ENCODE results near the gene FSD2.
"Not testable (repeated sequence)": the region's sequence is repeated elsewhere in the genome, so short reads cannot be mapped to it uniquely, and the experiment has no call there.

The FSD2 gene

DNA sequence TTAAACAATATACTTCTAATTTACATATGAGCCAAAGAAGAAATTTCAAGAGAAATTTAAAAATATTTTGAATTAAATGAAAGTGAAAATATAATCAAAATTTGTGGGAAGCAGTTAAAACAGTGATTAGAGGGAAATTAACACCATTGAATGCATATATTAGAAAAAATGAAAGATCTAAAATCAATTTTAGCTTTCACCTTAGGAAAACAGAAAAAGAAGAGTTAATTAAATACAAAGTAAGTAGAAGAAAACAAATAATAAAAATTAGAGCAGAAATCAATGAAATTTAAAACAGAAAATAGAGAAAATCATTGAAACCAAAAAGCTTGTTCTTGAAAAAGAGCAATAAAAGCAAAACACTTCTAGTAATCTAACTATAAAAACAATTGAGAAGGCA lies 57.6 kb downstream of the FSD2 start:
- in situ Hi-C loops (cut with HindIII; ENCODE audit: low sequenced_read_pairs): no loop called here

DNA sequence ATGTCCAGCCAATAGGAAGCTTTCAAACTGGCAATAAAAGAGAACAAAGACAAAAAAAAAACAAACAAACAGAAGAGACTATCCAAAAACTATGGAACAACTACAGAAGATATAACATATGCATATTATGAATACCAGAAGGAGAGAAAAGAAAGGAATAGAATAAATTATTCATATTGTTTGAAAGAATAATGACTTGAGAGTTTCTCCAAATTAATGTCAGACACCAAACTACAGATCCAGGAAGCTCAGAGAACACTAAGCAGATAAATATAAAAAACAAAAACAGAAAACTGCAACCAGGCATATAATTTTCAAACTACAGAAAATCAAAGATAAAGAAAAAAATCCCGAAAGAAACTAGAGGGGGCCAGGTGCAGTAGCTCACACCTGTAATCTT lies 62.1 kb downstream of the FSD2 start:
- in situ Hi-C loops (cut with HindIII; ENCODE audit: low sequenced_read_pairs): no loop called here

DNA sequence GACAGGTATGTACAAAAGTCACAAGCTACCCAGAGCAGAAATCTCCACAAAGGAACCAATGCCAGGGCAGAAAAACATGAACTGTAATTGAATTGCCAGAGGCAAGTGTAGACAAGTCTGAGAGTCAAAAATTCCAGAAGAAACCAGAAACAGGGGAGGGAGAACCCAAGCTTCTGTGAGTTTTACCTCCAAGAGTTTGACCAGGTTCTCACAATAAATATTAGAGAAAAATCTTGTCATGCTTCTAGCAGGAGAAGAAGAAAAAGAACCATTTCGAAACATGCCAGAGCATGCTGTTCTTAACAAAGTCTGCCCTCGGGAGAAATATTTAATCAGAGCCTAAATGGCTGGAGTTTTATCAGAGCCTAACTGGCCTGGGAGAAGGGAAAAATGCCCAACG lies 63.7 kb downstream of the FSD2 start:
- in situ Hi-C loops (cut with HindIII; ENCODE audit: low sequenced_read_pairs): no loop called here

DNA sequence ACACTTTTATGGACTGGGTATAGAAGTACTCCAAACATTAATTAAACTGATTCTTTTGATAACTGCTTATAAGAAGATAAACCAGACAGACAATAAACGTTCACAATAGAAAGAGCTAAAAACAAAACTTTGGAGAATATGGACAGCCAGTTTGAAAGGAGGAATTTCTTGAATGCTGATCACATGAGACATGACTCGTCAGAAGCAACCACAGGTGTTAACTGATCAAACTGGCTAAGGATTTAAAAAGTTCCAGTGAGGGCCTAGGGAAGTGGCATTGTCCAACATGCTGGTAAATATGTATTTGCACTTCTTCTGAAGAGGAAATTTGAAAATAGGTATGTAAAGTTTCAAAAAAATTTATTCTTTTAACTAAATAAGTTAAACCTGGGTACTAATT lies 66.8 kb downstream of the FSD2 start:
- in situ Hi-C loops (cut with HindIII; ENCODE audit: low sequenced_read_pairs): no loop called here

DNA sequence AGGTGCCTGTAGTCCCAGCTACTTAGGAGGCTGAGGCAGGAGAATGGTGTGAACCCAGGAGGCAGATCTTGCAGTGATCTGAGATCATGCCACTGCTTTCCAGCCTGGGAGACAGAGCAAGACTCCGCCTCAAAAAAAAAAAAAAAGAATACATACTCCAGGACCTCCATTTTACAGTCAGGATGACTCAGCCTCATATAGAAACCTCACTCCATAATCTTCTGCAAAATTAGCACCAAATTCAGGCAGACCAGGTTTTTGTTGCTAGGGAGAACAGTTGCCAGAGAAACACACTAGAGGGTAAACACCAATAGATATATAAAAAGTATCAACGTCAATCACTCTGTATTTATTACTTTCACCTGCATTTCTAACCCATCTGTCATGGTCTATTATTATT lies 67.9 kb downstream of the FSD2 start:
- in situ Hi-C loops (cut with HindIII; ENCODE audit: low sequenced_read_pairs): no loop called here

DNA sequence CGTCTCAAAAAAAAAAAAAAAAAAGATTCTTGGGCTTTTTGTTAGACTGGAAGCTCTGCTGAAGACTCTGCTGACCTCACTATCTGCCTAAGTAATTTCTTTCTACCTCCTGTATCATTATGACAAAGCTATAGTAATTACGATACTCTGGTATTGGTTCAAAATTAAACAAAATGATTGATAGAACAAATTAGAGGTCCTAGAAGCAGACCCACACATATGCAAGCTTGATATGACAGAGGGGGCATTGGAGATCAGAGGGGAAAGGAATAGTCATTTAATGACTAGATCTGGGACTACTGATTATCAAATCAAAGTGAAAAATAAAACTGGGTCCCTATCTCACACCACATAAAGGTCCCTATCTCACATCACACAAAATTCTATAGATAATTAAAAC lies 74.3 kb downstream of the FSD2 start:
- in situ Hi-C loops (cut with HindIII; ENCODE audit: low sequenced_read_pairs): no loop called here

DNA sequence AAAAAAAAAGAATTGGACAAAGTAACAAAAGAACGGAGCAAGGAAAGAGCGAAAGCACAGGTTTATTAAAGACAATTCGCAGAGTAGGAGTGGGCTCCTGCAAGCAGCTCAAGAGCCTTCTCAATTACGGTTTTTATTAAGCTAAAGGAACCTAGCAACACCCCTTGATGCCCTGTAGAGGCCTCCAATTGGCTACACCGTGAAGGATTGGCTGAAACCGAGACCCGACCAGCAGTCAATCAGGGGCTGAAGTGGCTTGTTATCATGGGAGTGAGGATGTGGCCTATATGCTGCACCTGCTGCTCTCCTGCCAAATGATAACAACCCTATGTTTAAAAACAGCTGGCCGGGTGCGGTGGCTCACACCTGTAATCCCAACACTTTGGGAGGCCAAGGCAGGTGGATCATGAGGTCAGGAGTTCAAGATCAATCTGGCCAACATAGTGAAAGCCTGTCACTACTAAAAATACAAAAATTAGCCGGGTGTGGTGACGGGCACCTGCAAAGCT lies 75.8 kb downstream of the FSD2 start:
- in situ Hi-C loops (cut with HindIII; ENCODE audit: low sequenced_read_pairs): no loop called here

DNA sequence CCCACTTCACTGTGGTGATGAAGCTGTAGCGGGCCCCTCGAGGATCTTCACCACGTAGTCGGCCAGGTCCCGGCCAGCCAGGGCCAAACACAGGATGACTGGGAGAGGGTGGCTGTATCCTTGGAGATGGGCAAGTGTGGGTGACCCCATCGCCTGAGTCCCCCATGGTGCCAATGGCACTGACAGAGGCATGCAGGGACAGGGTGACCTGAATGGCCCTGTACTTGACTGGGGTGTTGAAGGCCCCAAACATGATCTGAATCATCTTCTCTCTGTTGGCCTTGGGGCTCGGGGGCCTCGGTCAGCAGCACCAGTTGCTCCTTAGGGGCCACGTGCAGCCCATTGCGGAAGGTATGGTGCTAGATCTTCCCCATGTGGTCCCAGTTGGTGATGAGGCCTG lies 79.1 kb downstream of the FSD2 start:
- in situ Hi-C loops (cut with HindIII; ENCODE audit: low sequenced_read_pairs): no loop called here

DNA sequence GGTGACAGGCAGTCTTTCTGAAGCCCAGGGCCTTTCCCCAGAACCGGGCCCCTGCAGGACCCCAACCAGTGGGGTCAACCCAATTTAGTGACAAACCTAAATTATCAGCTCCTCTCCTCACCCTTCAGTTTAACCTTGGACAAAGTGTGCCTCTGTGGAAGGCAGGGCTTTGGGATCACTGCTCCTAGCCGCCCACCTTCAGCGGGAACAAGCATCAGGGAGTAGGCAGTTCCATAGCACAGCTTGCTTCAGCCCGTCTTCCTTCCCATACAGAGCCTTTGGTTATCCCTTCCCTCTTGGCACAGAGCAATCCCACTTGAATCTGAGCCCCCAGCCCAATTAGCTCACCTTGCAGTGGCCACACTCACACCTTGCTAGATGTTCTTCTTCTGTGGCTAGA lies 90.9 kb downstream of the FSD2 start:
- in situ Hi-C loops (cut with HindIII; ENCODE audit: low sequenced_read_pairs): no loop called here

DNA sequence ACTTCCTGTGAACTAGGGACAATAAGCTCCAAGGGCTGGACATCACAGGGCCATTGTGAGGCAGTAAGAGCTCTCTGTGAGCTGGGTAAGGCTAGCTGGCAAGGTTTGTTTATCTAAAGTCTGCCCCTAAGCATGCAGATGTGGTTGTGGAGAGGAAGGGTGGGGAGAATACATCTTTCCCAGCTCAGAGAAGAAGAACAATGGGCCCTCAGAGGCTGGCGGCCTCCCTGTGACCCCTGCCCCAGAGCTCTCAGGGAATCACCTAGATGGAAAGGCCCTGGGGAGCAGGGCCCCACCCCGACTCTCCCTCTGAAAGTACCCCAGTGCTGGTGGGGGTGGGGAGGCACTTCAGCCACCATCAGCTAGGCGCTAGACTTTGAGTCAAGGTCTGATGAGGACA lies 91.9 kb downstream of the FSD2 start:
- in situ Hi-C loops (cut with HindIII; ENCODE audit: low sequenced_read_pairs): no loop called here

DNA sequence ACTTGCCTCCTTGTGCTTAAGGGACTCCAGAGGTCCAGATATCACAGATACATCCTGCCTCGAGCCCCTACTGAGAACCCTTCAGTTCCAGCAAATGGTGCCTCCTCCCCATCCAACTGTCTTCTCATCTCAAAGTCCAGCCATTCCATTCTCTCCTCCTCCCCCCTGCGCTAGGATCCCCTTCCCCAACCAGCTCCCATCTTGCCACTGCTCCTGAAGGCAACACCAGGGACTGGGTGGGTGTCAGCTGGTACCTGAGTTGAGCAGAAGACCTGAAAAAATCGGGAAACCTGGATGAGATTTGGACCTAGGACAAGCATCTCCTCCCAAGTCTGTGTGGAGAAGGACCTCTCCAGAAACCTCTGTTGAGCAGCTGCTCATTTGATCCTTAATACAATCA lies 93.8 kb downstream of the FSD2 start:
- in situ Hi-C loops (cut with HindIII; ENCODE audit: low sequenced_read_pairs): no loop called here

DNA sequence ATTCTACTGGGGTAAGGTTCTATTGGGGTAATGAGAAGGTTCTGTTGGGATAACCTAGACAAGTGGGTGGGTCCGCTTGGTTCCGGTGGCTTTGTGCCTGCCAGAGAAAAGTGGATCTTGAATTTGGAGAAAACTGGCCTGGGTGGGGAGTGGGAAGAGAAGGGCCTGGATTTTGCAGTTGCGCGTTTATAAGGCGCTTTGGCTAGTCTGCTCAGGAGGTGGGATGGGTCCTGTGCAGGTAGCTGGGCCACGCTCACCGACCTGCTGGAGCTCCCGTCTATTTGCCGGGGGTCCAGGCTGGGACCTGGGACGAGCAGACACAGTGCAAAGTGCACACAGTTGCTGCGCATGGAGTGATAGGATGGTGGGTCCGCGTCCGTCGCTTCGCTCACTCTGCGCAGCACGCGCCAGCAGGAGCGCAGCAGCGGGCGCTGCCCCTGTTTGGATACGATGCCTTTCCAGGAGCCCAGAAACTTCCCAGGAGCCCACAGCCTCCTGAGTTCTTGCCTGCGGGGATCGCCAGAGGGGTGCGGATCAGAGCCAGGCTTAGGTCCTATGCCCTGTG lies 94.9 kb downstream of the FSD2 start:
- in situ Hi-C loops (cut with HindIII; ENCODE audit: low sequenced_read_pairs): no loop called here

DNA sequence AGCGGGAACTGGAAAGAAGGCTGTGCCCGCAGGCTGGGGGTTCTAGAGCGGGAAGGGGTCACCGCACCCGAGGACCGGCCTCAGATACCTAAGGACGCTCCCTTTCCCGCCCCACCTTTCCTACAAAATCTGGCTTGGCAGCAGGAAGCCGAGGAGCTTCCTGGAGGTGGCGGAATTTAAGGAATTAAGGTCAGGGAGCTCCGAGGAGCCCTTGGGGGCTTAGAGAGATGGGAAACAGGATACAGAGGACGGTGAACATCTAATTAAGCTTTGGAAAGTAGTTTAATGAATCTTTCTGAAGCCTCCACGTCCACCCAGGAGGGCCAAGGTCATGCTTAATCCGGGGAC lies 95.7 kb downstream of the FSD2 start:
- in situ Hi-C loops (cut with HindIII; ENCODE audit: low sequenced_read_pairs): no loop called here

DNA sequence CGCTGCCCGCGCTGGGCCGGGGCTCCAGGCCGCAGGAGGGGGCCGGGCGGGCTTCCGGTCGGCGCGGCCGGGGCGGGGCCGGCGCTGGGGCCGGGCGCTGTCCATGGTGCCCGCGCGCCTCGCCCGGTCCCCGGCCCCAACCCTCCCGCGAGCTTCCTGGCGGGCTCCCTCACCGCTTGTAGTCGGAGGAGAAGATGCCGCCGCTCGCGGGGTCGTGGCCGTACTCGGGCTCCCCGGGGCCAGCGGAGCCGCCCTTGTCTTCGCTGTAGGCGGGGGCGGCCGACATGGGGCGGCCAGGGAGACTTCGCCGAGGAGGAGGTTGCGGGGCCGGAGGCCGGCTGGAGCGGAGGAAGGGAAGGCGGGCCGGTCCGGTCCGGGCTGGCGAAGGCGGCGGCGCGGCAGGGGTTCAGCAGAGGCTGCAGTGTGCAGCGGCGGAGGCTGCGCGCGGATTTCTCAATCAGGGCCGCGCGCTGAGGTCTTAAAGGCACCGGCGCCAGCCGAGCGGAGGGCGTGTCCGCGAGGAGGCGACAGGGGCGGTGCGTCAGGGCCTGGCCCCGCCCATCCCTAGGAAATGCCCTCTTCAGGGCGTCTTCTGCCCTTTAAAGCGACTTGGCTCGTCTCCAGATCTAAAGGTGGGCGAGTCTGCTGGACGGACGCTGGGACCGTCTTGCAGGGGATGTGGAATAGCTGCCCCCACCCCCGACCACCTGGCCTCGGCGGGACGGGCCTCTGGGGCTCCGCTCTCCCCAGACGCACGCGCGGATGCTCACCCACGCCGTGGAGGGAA lies 96.3 kb downstream of the FSD2 start, which contains the start of gene AP3B2:
Gene AP3B2, minus strand, starts transcription at position 455 of the 787 bp plus-strand sequence. Its CDS starts 169 bp downstream, at position 286.
- in situ Hi-C loops (cut with HindIII; ENCODE audit: low sequenced_read_pairs): no loop called here

DNA sequence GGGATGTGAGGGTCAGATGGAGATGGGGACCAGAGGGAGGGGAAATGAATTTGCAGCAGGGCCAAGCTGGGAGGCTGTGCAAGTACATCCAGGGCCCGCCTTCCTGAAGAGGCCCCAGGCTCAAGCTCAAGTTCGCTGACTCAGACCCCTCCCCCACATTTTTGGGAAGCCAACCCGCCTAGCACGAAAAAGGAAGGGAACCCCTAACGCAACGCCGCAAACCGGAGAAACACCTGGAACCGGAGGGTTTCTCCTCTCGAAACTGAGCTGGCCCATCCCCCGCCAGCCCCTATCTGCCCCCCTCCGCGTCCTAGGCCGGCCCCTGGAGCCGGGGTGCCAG lies 96.8 kb downstream of the FSD2 start:
- in situ Hi-C loops (cut with HindIII; ENCODE audit: low sequenced_read_pairs): no loop called here

DNA sequence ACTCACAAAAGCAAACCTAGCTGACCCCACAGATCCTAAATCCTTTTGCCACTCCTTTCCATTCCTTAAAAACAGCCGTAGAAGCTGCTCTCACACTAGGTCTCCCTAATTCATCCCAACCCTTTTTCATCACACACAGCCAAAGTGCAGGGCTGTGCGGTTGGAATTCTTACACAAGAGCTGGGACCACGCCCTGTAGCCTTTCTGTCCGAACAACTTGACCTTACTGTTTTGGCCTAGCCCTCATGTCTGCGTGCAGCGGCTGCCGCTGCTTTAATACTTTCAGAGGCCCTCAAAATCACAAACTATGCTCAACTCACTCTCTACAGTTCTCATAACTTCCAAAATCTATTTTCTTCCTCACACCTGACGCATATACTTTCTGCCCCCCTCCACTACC lies 100.0 kb downstream of the FSD2 start:
- in situ Hi-C loops (cut with HindIII; ENCODE audit: low sequenced_read_pairs): not testable (repeated sequence)

Measured in DLD1 (cell line).